Small intestine (tissue), 7 donors: ENCODE measurements around the gene UPF1. TPM values are rescaled to one million over a fixed set of nuclear protein-coding genes. Genes with fewer than 3 reads are reported as not detected.

ENCODE experiments used
- DNase-seq, 2 donors: peaks; one replicate each; pipeline versions ENCODE4 v3.0.0 to v3.0.0-alpha.2; 2013
- FAIRE-seq: peaks from 2 replicates; lab custom pipeline; 2012; peaks lifted over from hg19 to GRCh38; lab: Jason Lieb, UNC
- H3K27ac ChIP-seq, 3 donors: one replicate each; pipeline ENCODE4 v1.5.1; 2013; ENCODE audit warnings: low read length in 2 of 3, mild to moderate bottlenecking in 2 of 3, control low read depth in 1 of 3, inconsistent platforms in 1 of 3, low read depth in 1 of 3, moderate library complexity in 1 of 3
- H3K27me3 ChIP-seq, 3 donors: one replicate each; pipeline ENCODE4 v1.6.1; 2013; ENCODE audit warnings: low read length in 3 of 3, inconsistent platforms in 1 of 3; ENCODE audit not compliant: control insufficient read depth in 3 of 3, insufficient read depth in 3 of 3
- H3K36me3 ChIP-seq, 3 donors: one replicate each; pipeline ENCODE4 v1.6.1; 2013; ENCODE audit warnings: low read length in 3 of 3, inconsistent platforms in 1 of 3, low read depth in 1 of 3, mild to moderate bottlenecking in 1 of 3, moderate library complexity in 1 of 3; ENCODE audit not compliant: control insufficient read depth in 3 of 3, insufficient read depth in 2 of 3
- H3K4me1 ChIP-seq, 3 donors: one replicate each; pipeline ENCODE4 v1.6.1; 2013; ENCODE audit warnings: low read length in 2 of 3, inconsistent platforms in 1 of 3, low read depth in 1 of 3, mild to moderate bottlenecking in 1 of 3, moderate library complexity in 1 of 3; ENCODE audit not compliant: control insufficient read depth in 3 of 3, insufficient read depth in 2 of 3
- H3K4me3 ChIP-seq, 3 donors: one replicate each; pipeline ENCODE4 v1.5.1; 2013; ENCODE audit warnings: low read length in 3 of 3, control low read depth in 1 of 3, inconsistent platforms in 1 of 3, low read depth in 1 of 3, mild to moderate bottlenecking in 1 of 3, moderate library complexity in 1 of 3
- H3K9me3 ChIP-seq, 2 donors: one replicate each; pipeline ENCODE4 v1.6.1; 2013; ENCODE audit warnings: low read depth in 1 of 2, low read length in 1 of 2; ENCODE audit not compliant: control insufficient read depth in 2 of 2, insufficient read depth in 1 of 2
- WGBS, 3 donors: extraction: QIAGEN DNeasy Blood & Tissue Kit; methylation state at CpG; one replicate each; pipeline ENCODE4 v1.1.7; 2013; 5-methylcytosine and 5-hydroxymethylcytosine counted together
- polyA plus RNA-seq, 4 donors: library from polyadenylated mRNA; stranded (reverse) in 3 of 4; unstranded in 1 of 4; fragments of 200-250 nt in 3 of 4; fragments of 120-200 nt in 1 of 4; gene quantifications; one replicate each; pipeline versions ENCODE4 v1.2.1 to v1.2.3, GENCODE V29; 2013
- donor health status: healthy with polysubstance abuse.
- donor health status: control.
- donor health status: control.
- donor health status: Bipolar disorder and iron deficiency.
- donor health status: healthy.

UPF1 gene
- polyA plus RNA-seq, 4 donors: 37.6 to 55.1 (median 41.8) TPM

GRCh38 chr19:18870531-18871172 is 38.9 kb downstream of the UPF1 start:
- Histone ChIP-seq H3K4me3 (no peak overlapping the region), H3K4me1 (peaks cover 0 to 2% (median 0%) of the 10 kb centered on the region in 3 donors), H3K27me3 (peaks cover 0 to 29% (median 10%) of the 10 kb centered on the region in 3 donors), H3K36me3 (peaks cover 9 to 28% (median 10%) of the 10 kb centered on the region in 3 donors), H3K9me3 (no peaks in the 10 kb centered on the region), H3K27ac (no peak overlapping the region)
- 23 to 38% (median 37%) methylated on average over 15 to 25 of the region's 25 CpGs for WGBS, 3 donors
- no peak for DNase-seq
- FAIRE-seq: no peak

DNA sequence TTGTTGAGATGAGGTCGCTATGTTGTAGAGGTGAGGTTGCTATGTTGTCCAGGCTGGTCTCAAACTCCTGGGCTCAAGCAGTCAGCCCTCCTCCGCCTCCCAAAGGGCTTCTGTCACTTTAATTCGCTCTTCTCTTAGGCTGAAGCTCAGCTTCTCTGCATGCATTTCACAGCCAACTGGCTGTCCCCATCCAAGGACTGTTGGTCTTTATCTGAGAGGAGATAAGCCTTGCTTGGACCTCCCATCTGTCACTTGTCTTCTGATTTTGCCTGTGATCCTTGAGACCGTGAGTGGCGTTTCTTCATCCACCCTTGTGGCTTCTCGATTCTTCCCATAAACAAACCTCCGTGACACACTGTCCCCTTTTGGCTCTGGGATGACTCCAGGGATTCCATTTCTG is 39.8 kb downstream of the UPF1 start:
- DNase-seq (no peak), FAIRE-seq (no peak)
- Histone ChIP-seq H3K4me1 (peaks cover 0 to 2% (median 0%) of the 10 kb centered on the region in 3 donors), H3K27ac (no peak overlapping the region), H3K36me3 (peaks cover 9 to 22% (median 10%) of the 10 kb centered on the region in 3 donors), H3K9me3 (no peaks in the 10 kb centered on the region), H3K27me3 (peaks cover 0 to 29% (median 10%) of the 10 kb centered on the region in 3 donors), H3K4me3 (no peak overlapping the region)
- WGBS, 3 donors: 50 to 61% (median 59%) methylated on average over 7 of the region's 7 CpGs

- Histone ChIP-seq H3K36me3 (peaks cover 0 to 12% (median 0%) of the 10 kb centered on the region in 3 donors), H3K27me3 (peaks cover 0 to 10% (median 7%) of the 10 kb centered on the region in 3 donors), H3K4me3 (no peak overlapping the region), H3K27ac (no peak overlapping the region), H3K9me3 (peaks cover 0 to 6% of the 10 kb centered on the region in 2 donors), H3K4me1 (no peaks in the 10 kb centered on the region)
- 80 to 91% (median 89%) methylated on average over 5 of the region's 5 CpGs for WGBS, 3 donors
- DNase-seq: no peak
- FAIRE-seq: no peak
Observed at GRCh38 chr19:18875726-18876125, 44.0 kb downstream of the UPF1 start.

DNA sequence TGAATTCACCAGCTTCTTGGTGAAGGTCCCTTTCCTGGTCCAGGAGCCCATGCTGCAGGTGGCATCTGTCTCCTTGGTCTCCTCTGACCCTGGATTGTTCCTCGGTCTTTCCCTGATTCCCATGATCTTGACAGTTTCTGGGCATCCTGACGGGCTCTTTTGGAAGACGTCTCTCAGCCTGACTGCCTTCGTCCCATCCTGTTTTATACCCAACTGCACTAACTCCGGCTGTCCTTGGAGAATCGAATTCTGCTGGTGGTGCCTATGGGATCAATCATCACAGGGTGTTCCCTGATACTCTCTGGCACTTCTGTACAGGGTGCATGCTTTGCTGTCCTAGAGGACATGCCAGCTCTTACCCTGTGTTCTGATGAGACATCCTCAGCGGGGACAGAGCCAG is 45.1 kb downstream of the UPF1 start:
- no peak overlapping the region for H3K4me3 ChIP-seq
- H3K4me1 ChIP-seq: no peaks in the 10 kb centered on the region
- no peak for DNase-seq
- WGBS, 3 donors: 89 to 95% (median 92%) methylated on average over 7 of the region's 7 CpGs
- peaks cover 0 to 12% (median 0%) of the 10 kb centered on the region in 3 donors for H3K36me3 ChIP-seq
- peaks cover 0 to 6% of the 10 kb centered on the region in 2 donors for H3K9me3 ChIP-seq
- no peaks in the 10 kb centered on the region for H3K27me3 ChIP-seq
- FAIRE-seq: no peak
- no peak overlapping the region for H3K27ac ChIP-seq

GRCh38 chr19:18878058-18878797 is 46.5 kb downstream of the UPF1 start:
- no peaks in the 10 kb centered on the region for H3K27me3 ChIP-seq
- H3K4me1 ChIP-seq: no peaks in the 10 kb centered on the region
- H3K9me3 ChIP-seq: peaks cover 0 to 6% of the 10 kb centered on the region in 2 donors
- FAIRE-seq (no peak), DNase-seq (no peak)
- H3K27ac ChIP-seq: no peak overlapping the region
- no peak overlapping the region for H3K4me3 ChIP-seq
- H3K36me3 ChIP-seq: peaks cover 0 to 12% (median 0%) of the 10 kb centered on the region in 3 donors
- WGBS, 3 donors: 79 to 88% (median 80%) methylated on average over 23 to 25 of the region's 25 CpGs

DNA sequence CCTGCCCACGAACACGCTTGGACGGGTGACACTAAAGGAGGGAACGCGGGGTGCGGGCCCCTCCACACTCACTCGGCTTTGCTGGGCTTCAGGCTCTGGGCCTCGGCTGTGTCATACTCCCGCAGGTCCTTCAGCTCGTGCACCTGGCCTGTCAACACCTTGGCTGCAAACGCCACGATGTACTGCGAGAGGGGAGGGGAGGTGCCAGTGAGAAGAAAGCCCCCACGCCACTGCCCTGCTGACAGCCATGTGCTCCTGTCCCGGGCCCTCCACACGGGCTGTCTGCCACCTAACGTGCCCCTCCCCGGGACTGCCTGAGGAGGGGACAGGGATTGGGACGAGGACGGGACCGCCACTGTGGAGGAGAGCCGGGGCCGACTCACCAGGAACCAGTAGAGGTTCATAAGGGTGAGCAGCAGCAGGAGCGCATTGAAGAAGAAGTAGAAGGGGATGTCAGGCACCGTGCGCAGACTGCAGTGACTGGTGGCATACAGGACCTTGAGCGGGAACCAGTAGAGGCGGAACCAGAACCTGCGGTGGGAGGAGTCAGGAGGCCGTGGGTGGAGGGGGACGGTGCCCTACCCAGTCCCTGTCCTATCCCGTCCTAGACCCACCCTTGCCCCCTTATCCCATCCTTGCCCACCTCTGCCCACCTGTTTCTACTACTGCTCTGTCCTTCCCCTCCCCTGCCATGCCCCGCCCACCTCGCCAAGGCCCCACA is 47.3 kb downstream of the UPF1 start:
- Histone ChIP-seq H3K27ac (no peak overlapping the region), H3K4me1 (peaks cover 0 to 2% (median 0%) of the 10 kb centered on the region in 3 donors), H3K4me3 (no peak overlapping the region), H3K36me3 (peaks cover 0 to 12% (median 0%) of the 10 kb centered on the region in 3 donors), H3K9me3 (peaks cover 0 to 6% of the 10 kb centered on the region in 2 donors), H3K27me3 (no peaks in the 10 kb centered on the region)
- FAIRE-seq: no peak
- DNase-seq: no peak
- 73 to 89% (median 82%) methylated on average over 31 to 34 of the region's 34 CpGs for WGBS, 3 donors

- FAIRE-seq: no peak
- H3K27me3 ChIP-seq: no peaks in the 10 kb centered on the region
- peak in 1 of 2 donors; percentile 88 for DNase-seq
- H3K27ac ChIP-seq: no peak overlapping the region
- peaks cover 0 to 2% (median 0%) of the 10 kb centered on the region in 3 donors for H3K4me1 ChIP-seq
- peaks cover 0 to 6% of the 10 kb centered on the region in 2 donors for H3K9me3 ChIP-seq
- H3K4me3 ChIP-seq: no peak overlapping the region
- peaks cover 0 to 12% (median 0%) of the 10 kb centered on the region in 3 donors for H3K36me3 ChIP-seq
- 40 to 71% (median 54%) methylated on average over 12 to 13 of the region's 13 CpGs for WGBS, 3 donors
Observed at GRCh38 chr19:18879579-18880373, 48.0 kb downstream of the UPF1 start.
